SH-SY5Y (cell line): Measurements from ENCODE around the gene MAPK12.

Experiments used
- GATA2 ChIP-seq: IDR thresholded peaks from 2 replicates; pipeline ENCODE4 v1.6.1; 2011; ENCODE audit warnings: mild to moderate bottlenecking, low read depth, low read length
- GATA3 ChIP-seq: IDR thresholded peaks from 2 replicates; pipeline ENCODE4 v1.6.1; 2011; ENCODE audit warnings: low read depth, mild to moderate bottlenecking, low read length, moderate library complexity

DNA sequence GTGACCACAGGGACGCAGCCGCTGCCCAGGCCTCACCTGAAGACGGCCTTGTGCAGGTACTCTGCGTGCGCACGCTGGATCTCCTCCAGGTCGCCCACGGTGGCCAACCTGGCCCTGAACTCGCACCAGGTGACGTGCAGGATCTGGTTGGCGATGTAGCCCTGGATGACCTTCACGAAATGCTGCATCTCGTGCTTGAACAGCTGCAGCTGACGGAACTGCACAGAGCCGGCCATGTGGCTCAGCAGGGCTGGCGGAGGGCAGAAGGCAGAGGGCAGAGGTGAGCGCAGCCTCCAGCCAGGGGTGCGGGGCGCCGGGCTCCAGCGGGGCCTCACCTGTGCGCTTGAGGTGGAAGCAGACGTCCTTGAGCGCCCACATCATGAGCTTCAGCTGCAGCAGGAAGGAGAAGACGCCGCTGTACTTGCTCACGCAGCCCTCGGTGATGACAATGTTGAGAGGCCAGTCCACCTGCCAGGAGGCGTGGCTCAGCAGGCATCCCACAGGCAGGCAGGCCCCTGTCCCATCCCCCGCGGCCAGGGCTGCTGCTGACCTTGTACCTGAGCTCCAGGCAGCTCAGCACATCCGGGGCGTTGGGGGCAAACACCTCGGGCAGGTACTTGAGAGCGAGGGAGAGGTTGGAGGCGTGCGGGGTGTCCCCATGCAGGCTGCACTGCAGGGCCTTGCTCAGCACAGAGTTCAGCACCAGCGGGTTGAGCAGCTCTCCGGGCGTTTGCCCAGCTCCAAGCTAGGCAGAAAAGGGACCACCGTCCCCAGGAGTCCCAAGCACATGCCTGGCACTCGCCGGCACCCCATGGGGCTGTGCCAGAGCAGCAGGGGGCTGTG, 43.1 kb downstream of the MAPK12 start:
- TF ChIP-seq GATA2 = no peak
- no peak for TF ChIP-seq GATA3
